ENCODE results near the gene TSN. TPM values are rescaled to one million over a fixed set of nuclear protein-coding genes. Genes with fewer than 3 reads are reported as not detected.
A peak's percentile ranks its signal among the peaks of the same experiment; 100 is the strongest.
"Not testable (repeated sequence)": the region's sequence is repeated elsewhere in the genome, so short reads cannot be mapped to it uniquely, and the experiment has no call there.

Gene TSN
- total RNA-seq, 1 donor from 2014 or later: 56.3 TPM

DNA sequence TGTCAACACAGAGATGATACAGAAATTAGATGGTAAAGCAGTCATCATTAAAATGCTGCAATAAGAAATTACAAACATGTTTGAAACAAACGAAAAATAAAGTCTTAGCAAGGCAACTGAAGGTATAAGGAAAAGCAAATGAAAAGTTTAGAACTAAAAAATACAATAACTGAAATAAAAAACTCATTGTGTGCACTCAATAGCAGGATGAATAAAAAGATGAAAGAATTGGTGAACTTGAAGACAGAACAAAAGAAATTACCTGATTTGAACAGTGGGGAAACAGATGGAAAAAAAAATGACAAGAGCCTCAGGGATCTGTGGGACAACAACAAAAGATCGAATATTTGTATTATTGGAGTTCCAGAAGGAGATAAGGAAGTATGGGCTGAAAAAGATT lies 46.5 kb downstream of the TSN start:
- no peak for DNase-seq (ENCODE audit: low spot score)

DNA sequence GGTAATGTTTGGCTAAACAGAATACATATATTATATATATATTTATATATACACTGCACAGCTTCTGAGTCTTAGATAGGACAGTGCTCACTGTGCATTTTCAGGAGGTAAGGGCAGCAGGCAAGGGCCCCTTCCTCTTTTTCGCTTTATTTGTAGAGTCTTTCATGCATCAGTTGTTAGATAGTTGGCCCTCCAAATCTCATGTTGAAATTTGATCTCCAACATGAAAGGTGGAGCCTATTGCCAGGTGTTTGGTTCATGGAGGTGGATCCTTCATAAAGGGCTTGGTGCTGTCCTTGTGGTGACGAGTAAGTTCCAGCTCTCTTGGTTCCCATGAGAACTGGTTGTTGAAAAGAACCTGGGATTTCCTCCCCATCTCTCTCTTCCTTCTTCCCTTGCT lies 48.1 kb downstream of the TSN start:
- no peak for DNase-seq (ENCODE audit: low spot score)

DNA sequence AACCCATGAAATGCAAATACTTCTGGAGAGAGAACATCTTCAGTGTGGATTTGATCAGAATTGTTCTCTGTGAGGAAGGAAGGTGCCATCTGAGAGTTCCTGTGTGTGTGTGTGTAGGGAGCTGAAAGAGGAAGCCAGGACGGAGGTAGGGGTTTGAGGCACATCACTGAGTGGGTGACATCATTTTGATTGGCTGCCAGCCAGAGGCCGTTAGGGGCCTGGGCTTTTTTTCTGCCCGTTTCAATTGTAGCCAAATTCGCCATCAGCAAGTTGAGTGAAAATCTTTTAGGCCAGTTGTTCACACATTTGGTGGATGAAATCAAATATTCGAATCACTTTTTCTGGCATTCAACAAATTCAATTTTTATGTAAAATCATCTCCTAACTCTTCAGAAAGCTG lies 48.9 kb downstream of the TSN start:
- no peak for DNase-seq (ENCODE audit: low spot score)

DNA sequence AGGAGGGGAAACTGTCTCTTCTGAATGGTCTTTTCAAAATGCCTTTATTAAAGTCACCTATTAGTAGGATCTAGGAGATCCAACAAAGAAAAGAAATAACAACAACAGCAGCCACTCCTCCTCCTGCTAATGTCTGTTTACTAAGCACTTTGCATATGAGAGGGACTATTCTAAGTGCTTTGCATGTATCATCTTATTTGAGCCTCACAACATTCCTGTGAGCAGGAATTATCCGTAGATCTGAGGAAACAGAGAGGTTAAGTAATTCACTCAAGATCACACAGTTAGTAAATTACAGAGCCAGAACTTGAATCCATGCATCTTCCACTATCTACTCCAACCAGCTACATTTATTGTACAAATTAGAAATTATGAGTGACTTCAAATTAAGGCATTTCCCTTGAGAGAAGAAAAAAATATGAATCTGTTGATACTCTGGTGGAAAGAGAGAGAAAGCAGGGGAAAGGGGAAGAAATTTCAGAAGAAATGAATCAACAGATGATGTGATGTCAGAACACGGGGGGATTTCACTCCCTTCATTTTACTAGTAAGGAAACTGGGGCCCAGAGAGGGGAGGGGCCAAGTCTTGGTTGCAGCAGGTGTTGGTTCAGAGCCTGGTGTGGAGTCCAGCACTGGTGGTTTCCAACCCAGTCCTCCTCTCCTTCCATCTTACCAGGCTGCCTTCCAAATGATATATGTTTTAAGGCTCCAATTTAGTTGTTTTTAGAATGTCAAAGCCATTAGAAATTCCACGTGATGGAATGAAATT lies 49.7 kb downstream of the TSN start:
- no peak for DNase-seq (ENCODE audit: low spot score)

DNA sequence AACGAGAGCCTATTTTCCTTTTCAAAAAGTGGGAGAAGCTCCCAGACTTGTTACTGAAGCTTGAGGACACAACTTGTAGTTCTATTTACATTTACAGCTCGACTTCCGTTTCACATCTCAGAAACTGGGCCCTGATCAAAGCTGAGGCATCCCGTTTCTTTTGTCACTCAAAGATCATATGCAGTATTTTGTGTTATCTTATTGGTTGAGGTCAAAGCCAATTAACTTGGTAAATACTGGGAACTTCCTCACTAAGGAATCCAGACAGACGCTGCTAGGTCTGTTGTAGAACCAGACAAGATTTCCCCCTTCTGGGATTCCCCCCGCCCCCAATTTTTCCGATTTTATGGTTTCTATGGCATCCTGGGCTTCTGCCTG lies 50.3 kb downstream of the TSN start:
- no peak for DNase-seq (ENCODE audit: low spot score)

DNA sequence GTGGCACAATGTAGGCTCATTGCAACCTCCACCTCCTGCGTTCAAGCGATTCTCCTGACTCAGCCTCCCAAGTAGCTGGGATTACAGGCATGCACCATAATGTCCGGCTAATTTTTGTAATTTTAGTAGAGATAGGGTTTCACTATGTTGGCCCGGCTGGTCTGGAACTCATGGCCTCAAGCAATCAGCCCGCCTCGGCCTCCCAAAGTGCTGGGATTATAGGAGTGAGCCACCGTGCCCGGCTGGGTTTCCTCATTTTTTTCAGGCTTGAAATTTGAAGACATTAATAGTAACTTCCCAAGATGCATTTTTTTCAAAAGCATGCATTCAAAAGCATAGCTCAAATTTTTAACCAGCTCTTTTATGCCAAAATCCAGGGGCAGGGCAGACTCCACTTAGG lies 52.3 kb downstream of the TSN start:
- DNase-seq (ENCODE audit: low spot score): not testable (repeated sequence)

DNA sequence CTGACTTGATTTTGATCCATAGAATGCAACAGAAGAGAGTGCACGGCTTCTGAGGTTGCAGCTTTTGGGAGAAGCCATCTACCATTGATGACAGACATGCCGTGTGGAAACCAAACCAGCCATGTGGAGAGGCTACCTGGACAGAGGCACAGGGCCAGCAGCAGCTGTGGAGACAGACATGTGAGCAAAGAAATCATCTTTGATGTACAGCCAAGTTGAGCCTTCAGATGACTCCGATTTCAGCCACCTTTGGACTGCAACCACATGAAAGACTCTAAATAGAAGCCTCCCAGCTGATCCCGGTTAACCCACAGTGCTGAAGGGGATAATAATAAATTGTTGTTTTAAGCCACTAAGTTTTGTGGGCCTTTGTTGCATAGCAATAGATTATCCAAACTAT lies 54.2 kb downstream of the TSN start:
- DNase-seq (ENCODE audit: low spot score): no peak

DNA sequence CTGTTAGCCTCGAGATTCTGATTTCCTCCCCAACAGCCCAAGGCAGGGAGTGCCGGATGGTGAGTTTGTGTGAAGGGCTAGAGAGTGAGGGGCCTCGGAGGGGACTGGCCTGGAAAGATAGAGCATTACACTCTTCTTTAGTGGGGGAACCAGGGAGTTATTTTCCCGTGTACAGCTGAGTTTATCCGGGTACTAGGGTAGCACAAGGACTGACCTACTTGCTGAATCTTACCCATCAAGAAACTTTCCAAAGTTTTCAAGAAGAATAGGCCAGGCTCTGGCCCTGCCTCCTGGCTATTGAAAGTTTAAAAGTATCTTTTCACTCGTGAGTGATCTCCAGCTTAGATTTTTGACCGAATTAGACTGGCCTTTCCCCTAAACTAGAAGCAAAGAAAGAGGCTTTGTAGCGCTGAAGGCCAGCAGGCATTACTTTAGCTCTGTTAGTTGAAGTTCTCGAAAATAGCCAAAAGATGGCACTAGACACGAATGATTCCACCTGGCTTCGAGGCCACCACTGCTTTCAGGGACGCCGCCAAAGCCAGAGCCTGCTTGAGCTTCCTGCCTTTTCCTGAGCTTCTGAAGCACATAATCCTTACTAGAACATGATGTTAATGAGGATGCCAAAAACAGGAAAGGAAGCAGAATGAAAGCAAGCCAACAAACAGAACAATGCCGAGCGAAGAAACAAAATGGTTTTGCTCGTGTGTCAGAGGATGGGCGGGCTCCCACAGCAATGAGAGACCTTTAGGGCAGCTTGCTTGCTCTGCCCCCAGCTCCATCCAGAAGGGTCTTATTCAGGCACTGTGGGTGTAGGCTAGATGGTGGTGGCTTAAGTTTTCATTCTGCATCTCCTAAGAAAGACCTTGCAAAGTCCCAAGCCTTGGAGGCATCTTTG lies 55.8 kb downstream of the TSN start:
- peak; percentile 79 for DNase-seq (ENCODE audit: low spot score)

DNA sequence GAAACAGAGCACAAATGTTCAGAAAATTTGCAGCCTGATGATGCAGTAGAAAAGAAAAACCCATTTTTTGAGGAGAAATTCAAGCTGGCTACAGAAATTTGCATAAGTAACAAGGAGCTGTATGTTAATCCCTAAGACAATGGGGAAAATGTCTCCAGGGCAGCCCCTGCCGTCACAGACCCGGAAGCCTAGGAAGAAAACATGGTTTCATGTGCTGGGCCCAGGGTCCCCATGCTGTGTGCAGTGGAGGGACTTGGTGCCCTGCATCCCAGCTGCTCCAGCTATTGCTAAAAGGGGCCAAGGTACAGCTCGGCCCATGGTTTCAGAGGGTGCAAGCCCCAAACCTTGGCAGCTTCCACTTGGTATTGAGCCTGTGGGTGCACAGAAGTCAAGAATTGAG lies 57.6 kb downstream of the TSN start:
- not testable (repeated sequence) for DNase-seq (ENCODE audit: low spot score)

DNA sequence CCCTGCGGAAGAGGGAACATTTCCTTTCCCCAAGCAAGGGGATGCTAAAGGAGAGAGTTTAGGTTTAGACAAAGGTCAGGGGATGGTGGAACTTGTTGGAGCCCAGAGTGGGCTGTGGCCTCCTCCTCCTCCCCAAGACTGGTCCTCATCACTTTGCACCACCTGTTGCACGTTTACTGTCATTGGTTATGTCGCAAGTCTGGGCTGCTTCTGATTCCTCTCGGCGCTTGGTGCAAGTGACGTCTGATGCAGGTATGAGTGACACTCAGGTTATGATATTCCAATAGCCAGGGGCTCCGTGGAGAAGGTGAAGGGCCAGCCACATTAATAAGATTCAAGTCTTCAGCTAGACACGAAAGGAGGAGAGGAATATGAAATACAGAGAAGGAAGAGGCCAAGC lies 59.8 kb downstream of the TSN start:
- no peak for DNase-seq (ENCODE audit: low spot score)

DNA sequence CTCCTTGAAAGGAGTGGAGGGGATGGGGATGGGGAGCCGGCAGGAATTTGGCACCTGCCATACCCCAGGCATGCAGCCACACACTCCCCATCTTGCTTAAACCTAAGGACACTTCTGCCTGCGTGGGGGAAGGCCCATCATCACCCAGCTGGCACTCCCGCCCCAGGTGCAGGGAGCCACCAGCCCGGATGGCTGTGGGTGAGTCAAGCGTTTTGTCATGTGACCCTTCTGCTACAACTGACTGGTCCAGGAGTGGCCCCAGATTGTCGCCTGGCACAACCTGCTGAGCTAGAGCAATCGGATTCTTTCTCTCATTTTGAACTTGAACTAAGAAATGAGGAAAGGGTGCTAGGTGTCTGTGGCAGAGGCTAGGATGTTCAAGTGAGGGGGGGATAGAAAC lies 61.3 kb downstream of the TSN start:
- DNase-seq (ENCODE audit: low spot score): no peak

DNA sequence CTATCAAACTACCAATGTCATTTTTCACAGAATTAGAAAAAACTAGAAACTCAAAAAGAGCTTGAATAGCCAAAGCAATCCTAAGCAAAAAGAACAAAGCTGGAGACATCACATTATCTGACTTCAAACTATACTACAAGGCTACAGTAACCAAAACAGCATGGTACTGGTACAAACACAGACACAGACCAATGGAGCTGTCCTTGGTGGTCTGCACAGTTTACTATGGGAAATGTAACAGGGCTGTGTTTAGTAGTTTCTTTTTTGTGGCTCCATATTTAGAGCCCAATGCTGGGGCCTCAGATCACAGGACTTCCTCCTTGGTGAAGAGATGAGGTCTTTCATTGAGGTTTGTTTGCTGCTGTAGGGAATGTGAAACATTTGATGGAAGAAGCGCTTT lies 61.9 kb downstream of the TSN start:
- DNase-seq (ENCODE audit: low spot score): not testable (repeated sequence)

Other genes with a start within 250 kb of the TSN start
- not detected for gene RNU4ATAC, start 224.8 kb upstream of the TSN start, total RNA-seq (ENCODE audit: insufficient read depth, low replicate concordance)
- 38.8 TPM for gene CLASP1, start 106.2 kb upstream of the TSN start, total RNA-seq (ENCODE audit: insufficient read depth, low replicate concordance)
- 36.8 TPM for gene NIFK, start 18.8 kb upstream of the TSN start, total RNA-seq (ENCODE audit: insufficient read depth, low replicate concordance)